ENCODE data around the gene CRHR2. TPM values are rescaled to one million over a fixed set of nuclear protein-coding genes. Genes with fewer than 3 reads are reported as not detected.

The CRHR2 gene
- total RNA-seq, 4 donors from 2014 or later = 1.1 TPM; not detected in 3

- TF ChIP-seq CTCF (IDR thresholded peaks at IDR 0.05; ENCODE audit: low read depth) = no peak
These were observed 36.1 kb downstream of the CRHR2 start for GRCh38 chr7:30646154-30646553.

GRCh38 chr7:30645661-30646060 is 36.6 kb downstream of the CRHR2 start:
- no peak for TF ChIP-seq CTCF (IDR thresholded peaks at IDR 0.05; ENCODE audit: low read depth)

GRCh38 chr7:30644286-30644955 is 37.8 kb downstream of the CRHR2 start:
- TF ChIP-seq CTCF (IDR thresholded peaks at IDR 0.05; ENCODE audit: low read depth) = no peak

GRCh38 chr7:30642789-30643188 is 39.5 kb downstream of the CRHR2 start:
- no peak for TF ChIP-seq CTCF (IDR thresholded peaks at IDR 0.05; ENCODE audit: low read depth)

- TF ChIP-seq CTCF (IDR thresholded peaks at IDR 0.05; ENCODE audit: low read depth) = no peak
These were observed 46.5 kb downstream of the CRHR2 start for GRCh38 chr7:30635798-30636197.

- no peak for TF ChIP-seq CTCF (IDR thresholded peaks at IDR 0.05; ENCODE audit: low read depth)
These were observed 47.5 kb downstream of the CRHR2 start for GRCh38 chr7:30634634-30635201.

- no peak for TF ChIP-seq CTCF (IDR thresholded peaks at IDR 0.05; ENCODE audit: low read depth)
These were observed 48.0 kb downstream of the CRHR2 start for GRCh38 chr7:30634193-30634626.

Measured in subcutaneous adipose tissue (tissue), 4 donors.